Right lobe of liver (tissue), 6 donors: ENCODE data around the gene RAB31. TPM values are rescaled to one million over a fixed set of nuclear protein-coding genes. Genes with fewer than 3 reads are reported as not detected.

Source experiments
- ATAC-seq, 4 donors: fragments of 200-7000 bp; cut with Tn5 transposase; one replicate each; pipeline ENCODE4 v1.9.1; 2020; ENCODE audit warnings: mild to moderate bottlenecking in 4 of 4, moderate library complexity in 4 of 4
- DNase-seq, 3 donors: peaks; one replicate each; pipeline ENCODE4 v3.0.0-alpha.2; 2020
- H3K27ac ChIP-seq, 3 donors: fragments of 200-600 bp; one replicate each; pipeline ENCODE4 v1.8.0; 2022
- H3K27me3 ChIP-seq, 2 donors: fragments of 200-600 bp; one replicate each; pipeline ENCODE4 v1.8.0; 2022
- H3K36me3 ChIP-seq, 4 donors: fragments of 200-600 bp; sonication (generic) in 1 of 4; one replicate each; pipeline versions ENCODE4 v1.5.1 to v1.8.0; 2017 to 2022; ENCODE audit warnings: control low read depth in 1 of 4
- H3K4me1 ChIP-seq, 4 donors: fragments of 200-600 bp; sonication (generic) in 1 of 4; one replicate each; pipeline versions ENCODE4 v1.5.1 to v1.8.0; 2017 to 2022; ENCODE audit warnings: control low read depth in 1 of 4
- H3K4me3 ChIP-seq, 3 donors: fragments of 200-600 bp; one replicate each; pipeline ENCODE4 v1.8.0; 2022
- H3K9me3 ChIP-seq, 4 donors: fragments of 200-600 bp; sonication (generic) in 1 of 4; one replicate each; pipeline versions ENCODE4 v1.5.1 to v1.8.0; 2017 to 2022; ENCODE audit warnings: control low read depth in 1 of 4
- CTCF ChIP-seq, 4 donors: fragments of 200-600 bp in 3 of 4; fragments of 450-650 bp in 1 of 4; IDR thresholded peaks; one replicate each; pipeline versions ENCODE4 v1.5.1 to v1.8.0; 2016 to 2022; ENCODE audit warnings: antibody characterized with exemption in 4 of 4, mild to moderate bottlenecking in 2 of 4
- POLR2A ChIP-seq: fragments of 450-650 bp; IDR thresholded peaks from one replicate; pipeline ENCODE4 v1.6.1; 2017; ENCODE audit warnings: antibody characterized with exemption, mild to moderate bottlenecking
- WGBS: methylation state at CpG from one replicate; pipeline ENCODE4 v1.1.6; 2018; ENCODE audit warnings: low coverage, low lambda C conversion rate; ENCODE audit not compliant: insufficient coverage; ENCODE audit errors: missing lambda C conversion rate; 5-methylcytosine and 5-hydroxymethylcytosine counted together
- intact Hi-C, 2 donors: fragments of 100-400 bp; cut with DNase I; formaldehyde crosslinking; loops; one replicate each; pipeline versions ENCODE4 v1.11.2 to v1.14.1; 2022
- total RNA-seq, 6 experiments: library from RNA; depleted of rRNA in 2 of 6; stranded (reverse); fragments of >200 nt in 2 of 6; fragmentation: NEBNext Ultra II Directional in 3 of 6; extraction: Animal tissue kit (Norgen Biotek cat#: 25700) in 3 of 6; gene quantifications; one replicate each; pipeline versions ENCODE4 v1.1.0 to v1.2.4, GENCODE V29; 2016 to 2023
- donor health status: DM: no; HTN: yes; CAD: no.
- donor health status: DM: no; HTN: no; CAD: no.
- donor health status: DM: no; HTN: no; CAD: no.
- donor health status: DM: no; HTN: yes; CAD: no.
- donor health status: DM: no; HTN: yes; CAD: no.

The RAB31 gene
- total RNA-seq, 6 experiments from 2014 or later = 3.0 to 14.3 (median 5.4) TPM

- no peaks in the 10 kb centered on the region for H3K4me1 ChIP-seq
- DNase-seq (peak in 1 of 3 donors; percentile 33), ATAC-seq (no peak)
- no peaks in the 10 kb centered on the region for H3K27me3 ChIP-seq
- H3K27ac ChIP-seq = no peak overlapping the region
- H3K36me3 ChIP-seq = no peaks in the 10 kb centered on the region
- no peak overlapping the region for H3K4me3 ChIP-seq
- H3K9me3 ChIP-seq = no peaks in the 10 kb centered on the region
- intact Hi-C loops = no loop called here
- WGBS = 66% methylated on average over 2 of the region's 3 CpGs
- TF ChIP-seq POLR2A (no peak), CTCF (IDR thresholded peaks at IDR 0.05) (no peak)
Measured at GRCh38 chr18:9694952-9695495, 13.1 kb upstream of the RAB31 start.

GRCh38 chr18:9695605-9696004, 12.5 kb upstream of the RAB31 start:
- intact Hi-C loops = no loop called here
- DNase-seq (peak in 1 of 3 donors; percentile 38), ATAC-seq (peak in 1 of 4 donors; percentile 41)
- Histone ChIP-seq H3K4me3 (no peak overlapping the region), H3K27ac (no peak overlapping the region), H3K4me1 (no peaks in the 10 kb centered on the region), H3K36me3 (no peaks in the 10 kb centered on the region), H3K9me3 (no peaks in the 10 kb centered on the region), H3K27me3 (no peaks in the 10 kb centered on the region)
- no peak for TF ChIP-seq CTCF (IDR thresholded peaks at IDR 0.05)
- TF ChIP-seq POLR2A = no peak
- WGBS = 52% methylated on average over 5 of the region's 5 CpGs

DNA sequence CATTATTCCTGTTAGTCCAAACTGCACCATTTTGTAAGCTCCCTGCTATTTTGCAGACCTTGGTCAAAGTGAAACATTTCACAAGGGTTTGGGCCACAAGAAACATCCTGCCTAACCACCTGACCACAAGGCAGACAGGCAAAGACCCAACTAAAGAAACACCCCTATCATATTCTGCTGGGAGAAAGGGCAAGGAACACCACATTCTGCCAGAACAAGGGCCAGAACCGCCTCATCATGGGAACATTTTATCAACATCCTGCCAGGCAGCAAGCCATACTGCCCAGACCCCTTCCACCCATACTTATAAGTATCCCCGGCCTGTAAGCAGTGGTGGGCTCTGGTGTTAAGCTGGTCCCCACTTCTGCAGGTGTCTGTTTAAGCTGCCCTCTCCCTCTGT, 12.0 kb upstream of the RAB31 start:
- TF ChIP-seq CTCF (IDR thresholded peaks at IDR 0.05) = no peak
- TF ChIP-seq POLR2A = no peak
- Histone ChIP-seq H3K4me1 (no peaks in the 10 kb centered on the region), H3K27me3 (no peaks in the 10 kb centered on the region), H3K27ac (no peak overlapping the region), H3K36me3 (no peaks in the 10 kb centered on the region), H3K4me3 (no peak overlapping the region), H3K9me3 (no peaks in the 10 kb centered on the region)
- no peak for ATAC-seq
- DNase-seq = peak in 1 of 3 donors; percentile 28
- WGBS = 66% methylated on average over 2 of the region's 2 CpGs
- intact Hi-C loops = no loop called here

DNA sequence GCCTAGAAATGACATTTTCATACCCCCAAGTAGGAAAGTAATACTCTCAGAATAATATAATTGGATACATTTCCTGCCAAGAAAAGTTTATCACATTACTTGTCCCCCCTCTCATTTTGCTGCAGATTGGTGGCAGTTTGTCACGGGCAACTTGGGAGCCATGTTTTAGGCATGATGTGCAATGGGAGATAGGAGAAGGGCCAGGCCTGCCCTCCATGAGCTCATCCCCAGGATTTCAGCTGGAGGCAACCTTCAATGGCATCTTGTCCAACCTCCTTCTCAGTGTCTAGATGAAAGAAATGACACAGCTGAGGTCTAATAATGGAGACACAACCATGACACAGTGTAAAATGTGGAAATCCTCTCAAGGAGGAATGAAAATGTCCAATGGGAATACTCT, 11.4 kb upstream of the RAB31 start:
- H3K27ac ChIP-seq = no peak overlapping the region
- no peaks in the 10 kb centered on the region for H3K4me1 ChIP-seq
- H3K4me3 ChIP-seq = no peak overlapping the region
- no peak for ATAC-seq
- WGBS = 75% methylated on average over 1 of the region's 1 CpG
- no peaks in the 10 kb centered on the region for H3K36me3 ChIP-seq
- H3K27me3 ChIP-seq = no peaks in the 10 kb centered on the region
- peak in 1 of 3 donors; percentile 18 for DNase-seq
- intact Hi-C loops = no loop called here
- TF ChIP-seq POLR2A = no peak
- TF ChIP-seq CTCF (IDR thresholded peaks at IDR 0.05) = no peak
- no peaks in the 10 kb centered on the region for H3K9me3 ChIP-seq

GRCh38 chr18:9697121-9697520, 11.0 kb upstream of the RAB31 start:
- H3K27ac ChIP-seq = no peak overlapping the region
- no peaks in the 10 kb centered on the region for H3K4me1 ChIP-seq
- intact Hi-C loops = no loop called here
- no peak for ATAC-seq
- no peaks in the 10 kb centered on the region for H3K9me3 ChIP-seq
- DNase-seq = peak in 1 of 3 donors; percentile 33
- H3K36me3 ChIP-seq = no peaks in the 10 kb centered on the region
- 63% methylated on average over 9 of the region's 9 CpGs for WGBS
- no peaks in the 10 kb centered on the region for H3K27me3 ChIP-seq
- H3K4me3 ChIP-seq = no peak overlapping the region
- TF ChIP-seq POLR2A (no peak), CTCF (IDR thresholded peaks at IDR 0.05) (no peak)
